ENCODE data around the gene HOXA2.

HOXA2 gene

GRCh38 chr7:27124902-27125689 is 22.6 kb upstream of the HOXA2 start:
- DNase-seq = no peak

- DNase-seq = no peak
These were observed 21.8 kb upstream of the HOXA2 start for GRCh38 chr7:27124096-27124901.

- DNase-seq = no peak
These were observed 21.1 kb upstream of the HOXA2 start for GRCh38 chr7:27123477-27124053.

DNA sequence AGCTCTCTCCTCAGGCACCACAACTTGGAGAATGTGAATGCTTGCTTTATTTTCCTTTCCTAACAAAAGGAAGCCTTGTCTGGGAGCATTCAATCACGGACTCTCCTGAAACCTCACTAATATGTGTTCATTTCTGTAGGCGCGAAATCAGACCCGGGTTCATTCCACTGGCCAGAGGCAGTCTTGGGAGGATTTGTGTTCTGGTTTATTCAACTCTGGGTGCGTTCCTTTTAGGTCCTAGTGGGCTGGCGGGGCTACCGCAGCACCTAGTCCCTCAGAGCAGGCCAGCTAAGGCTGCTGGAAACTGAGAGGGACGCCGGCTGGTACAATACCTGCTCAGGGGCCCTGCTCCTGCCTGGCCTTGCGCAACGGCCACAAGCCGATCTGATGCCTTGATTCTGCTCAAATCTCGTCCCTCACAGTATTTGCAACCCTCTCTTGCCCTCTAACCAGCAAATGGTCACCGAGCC is 20.6 kb upstream of the HOXA2 start:
- no peak for DNase-seq

DNA sequence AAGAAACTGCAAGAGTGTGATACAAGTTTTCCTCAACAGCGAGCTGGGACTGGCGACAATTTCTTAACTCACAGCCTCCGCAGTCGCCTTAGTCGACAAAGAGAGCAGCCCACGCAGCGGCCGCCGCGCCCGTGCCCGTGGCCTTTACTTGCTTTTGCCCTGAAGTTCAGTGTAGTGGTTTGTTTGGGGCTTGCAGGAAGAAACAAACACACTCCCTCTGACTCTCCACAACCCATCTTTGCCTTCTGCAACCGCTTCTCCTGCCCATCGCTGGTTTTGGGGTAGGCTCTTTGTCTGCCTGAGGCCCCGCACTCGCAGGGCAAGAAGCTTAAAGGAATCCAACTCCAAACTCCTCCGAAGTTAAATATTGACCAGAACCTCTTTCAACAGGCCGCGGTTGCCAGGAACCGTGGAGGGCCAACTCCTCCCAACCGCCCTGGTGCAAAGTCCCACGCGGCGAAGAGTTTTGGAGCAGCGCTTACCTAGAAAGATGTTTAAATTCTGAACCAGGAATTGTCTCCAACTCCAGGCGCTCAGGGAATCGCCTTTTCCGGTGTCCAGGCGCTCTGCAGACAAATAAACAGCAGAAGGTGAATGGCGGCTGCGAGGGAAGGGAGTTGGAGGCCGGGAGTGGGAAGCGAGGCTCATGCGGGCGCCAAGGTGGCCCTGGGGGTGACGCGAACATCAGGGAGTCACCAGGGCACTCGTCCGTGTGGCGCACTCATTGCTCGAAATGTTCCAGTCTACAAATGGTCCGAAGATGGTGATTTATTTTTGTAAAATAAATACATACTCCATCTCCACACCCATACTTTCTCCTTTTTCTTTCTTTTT is 19.8 kb upstream of the HOXA2 start:
- DNase-seq = no peak

GRCh38 chr7:27121684-27122076 is 19.2 kb upstream of the HOXA2 start:
- no peak for DNase-seq

- no peak for DNase-seq
These were observed 17.0 kb upstream of the HOXA2 start for GRCh38 chr7:27119412-27119911.

GRCh38 chr7:27118580-27118979 is 16.1 kb upstream of the HOXA2 start:
- no peak for DNase-seq

DNA sequence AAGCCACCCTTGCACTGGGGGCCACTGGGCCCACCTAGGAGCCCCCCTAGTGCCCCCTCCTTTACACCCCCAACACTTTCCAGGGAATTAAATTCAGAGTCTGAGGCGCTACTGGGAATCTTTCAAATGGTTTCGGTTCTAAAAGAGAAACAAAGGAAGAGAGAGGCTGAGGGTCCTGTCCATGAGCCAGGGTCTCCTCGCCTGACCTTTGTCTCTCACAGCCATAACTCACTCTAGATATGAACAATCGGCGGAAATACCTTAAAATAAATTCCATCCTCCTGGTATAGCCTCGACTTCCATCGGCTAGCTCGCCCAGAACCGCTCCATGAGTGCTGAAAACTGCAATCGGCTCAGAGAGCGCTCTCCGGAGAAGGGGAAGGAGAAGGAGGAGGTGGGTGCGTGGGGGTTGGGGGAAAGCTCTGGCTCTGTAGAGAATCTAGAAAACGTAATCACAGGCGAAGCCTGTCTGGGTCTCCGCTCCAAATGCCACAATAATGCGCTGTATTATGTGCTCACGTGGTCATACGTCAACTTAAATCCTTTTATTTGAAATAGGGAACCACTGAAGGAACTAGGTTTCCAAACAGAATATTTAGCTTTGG is 15.5 kb upstream of the HOXA2 start:
- DNase-seq = no peak

DNA sequence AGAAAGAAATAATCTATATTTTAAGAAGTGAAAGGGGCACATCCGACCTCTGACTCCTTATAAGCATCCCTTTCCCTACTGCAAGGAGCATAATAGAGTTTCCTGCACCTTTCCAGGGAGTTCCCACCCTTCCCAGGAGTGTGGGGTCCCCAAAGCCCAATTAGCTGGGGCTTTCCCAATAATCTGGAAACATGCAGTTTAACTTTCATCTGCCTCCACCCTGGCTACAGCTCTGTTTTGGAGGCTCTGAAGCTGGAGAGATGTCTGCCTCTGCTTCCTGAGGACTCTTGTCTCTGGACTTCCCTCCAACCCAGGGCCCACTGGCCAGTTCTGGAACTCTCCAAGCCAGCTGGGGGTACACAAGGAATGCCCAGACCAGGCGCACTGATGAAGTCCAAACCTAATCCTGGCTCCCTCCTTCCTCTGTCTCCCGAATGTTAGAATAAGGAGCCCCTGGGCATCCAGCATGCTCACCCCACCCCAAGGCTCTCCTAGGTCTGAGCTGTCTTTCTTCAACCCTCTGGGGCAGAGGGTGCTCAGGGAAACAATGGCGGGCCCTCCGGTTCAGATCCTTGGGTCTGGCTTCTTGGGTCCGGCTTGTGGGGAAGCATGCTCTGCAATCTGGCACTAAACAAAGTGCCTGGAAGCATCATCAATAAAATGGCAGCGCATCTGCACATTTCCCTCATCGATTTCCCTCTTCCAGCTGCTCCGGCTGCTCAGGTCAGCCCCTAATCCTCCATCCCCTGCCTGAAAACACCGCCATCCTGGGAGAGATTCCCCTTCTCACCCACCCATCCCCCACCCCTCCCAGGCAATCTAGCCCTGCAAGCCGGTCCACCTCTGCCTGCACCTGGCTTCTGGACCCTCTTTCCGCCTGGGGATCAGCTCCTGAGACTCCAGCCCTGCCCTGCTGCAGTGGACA is 14.7 kb upstream of the HOXA2 start:
- no peak for DNase-seq

DNA sequence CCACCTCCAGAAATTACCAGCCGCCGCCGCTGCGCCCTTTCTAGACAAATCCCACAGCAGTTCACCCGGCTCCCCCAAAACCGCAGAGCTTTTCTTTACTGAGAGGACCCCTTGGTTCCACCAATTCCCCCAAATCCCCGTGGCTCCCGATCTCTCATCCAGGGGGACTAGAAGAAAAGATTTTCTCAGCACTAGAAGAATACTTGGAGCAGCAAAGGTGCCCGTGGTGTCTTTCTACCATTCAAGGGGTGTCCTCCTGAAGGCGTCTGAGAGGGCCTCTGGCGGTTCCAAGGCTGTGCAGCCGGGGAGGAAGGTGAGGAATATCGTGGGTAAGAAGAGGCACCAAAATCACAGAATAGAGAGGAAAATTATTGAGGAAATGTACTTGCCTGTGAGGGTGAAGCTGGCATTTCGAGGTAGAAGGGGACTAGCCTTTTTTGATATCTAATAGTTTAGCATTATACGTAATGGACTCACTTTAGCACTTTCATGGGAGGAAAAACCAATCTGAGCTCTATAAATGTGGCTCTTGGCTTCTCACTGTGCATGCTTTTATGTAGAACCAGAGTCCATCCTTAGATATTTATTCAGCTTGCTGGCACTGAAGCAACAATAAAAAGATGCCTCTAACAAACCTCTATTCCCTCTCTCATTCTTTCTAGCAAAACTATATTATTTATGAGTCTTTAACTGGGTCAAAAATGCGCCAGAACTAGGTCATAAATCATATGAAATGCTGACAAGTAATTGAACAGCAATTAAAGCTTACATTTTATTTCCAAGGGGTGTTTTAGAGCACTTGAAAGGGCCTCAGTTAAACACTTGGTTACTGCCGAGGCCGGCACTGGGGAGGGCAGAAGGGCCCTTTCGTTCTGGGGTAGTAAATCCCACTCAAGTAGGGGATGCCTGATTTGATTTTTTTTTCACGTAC is 13.8 kb upstream of the HOXA2 start:
- DNase-seq = no peak

DNA sequence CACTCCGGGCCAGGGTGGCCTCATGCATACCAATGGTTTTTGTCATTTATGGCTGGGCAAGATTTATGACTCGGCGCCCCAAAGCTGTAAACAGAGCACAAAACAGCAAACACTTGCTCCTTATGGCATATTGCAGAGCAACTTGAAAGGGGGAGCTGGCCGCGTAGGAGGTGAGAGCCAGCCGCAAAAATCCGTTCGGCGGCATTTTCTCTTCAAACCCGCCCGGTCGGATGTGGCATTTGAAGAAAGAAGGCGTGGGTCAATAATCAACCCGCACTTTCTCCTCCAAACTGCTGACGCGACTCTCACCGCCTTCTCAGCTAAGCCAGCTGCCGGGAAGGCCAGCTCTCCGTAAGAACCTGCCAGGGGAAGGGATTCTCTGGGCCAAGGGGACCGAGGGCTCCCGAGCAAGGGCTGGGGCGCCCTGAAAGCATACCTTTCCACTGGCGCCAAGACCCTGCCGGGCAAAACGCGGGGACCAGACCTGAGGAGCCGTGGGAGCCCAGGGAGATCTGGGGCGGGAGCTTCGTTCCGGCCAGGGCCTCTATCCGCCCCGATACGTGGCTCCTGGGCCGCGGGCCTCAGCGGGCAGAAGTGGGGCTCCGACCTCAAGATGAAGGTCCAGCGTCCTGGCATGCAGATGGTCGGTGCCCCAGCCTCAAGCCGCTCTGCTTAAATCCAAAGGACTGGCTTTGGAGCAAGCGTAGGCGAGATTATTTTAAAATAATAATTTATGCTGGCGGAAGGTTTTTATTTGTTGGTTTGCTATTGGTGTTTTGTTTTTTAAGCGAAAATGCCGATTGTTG is 12.9 kb upstream of the HOXA2 start:
- no peak for DNase-seq

GRCh38 chr7:27114881-27115220 is 12.4 kb upstream of the HOXA2 start:
- no peak for DNase-seq

DNA sequence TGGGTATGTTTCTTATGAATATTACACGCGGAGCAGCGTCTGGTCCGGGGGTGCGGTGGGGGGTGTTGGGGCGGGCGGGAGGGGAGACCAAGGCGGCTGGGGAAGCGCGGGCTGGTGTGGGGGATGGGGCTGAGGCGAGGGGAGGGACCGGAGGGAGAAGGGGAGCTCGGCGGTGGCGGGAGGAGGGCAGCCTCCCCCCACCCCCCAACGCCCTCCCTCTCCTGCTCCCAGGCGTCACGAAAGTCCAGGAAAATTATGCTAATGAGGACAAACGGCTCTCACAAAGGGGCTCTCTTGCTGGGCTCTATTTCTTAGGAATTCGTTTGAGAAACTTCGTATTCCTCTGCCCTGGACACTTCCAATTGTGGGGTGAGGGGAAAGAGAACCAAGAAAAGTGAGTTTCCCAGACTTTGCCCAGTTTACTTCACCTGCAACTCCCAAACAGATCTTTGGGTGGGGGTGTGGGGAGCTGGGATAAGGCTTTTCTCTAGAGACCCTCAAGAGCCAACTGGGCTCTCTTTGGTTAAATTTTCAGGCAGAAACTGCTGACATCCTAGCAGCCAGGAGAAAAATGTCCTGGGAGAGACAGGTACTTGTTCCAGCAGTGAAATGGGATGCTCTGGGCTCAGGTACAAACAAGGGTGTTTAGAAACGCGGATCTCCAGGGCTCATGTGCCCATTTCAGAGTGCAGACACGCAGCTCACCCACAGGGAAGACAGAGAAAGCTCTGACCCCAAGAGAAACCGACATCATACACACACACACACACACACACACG is 11.7 kb upstream of the HOXA2 start:
- no peak for DNase-seq

DNA sequence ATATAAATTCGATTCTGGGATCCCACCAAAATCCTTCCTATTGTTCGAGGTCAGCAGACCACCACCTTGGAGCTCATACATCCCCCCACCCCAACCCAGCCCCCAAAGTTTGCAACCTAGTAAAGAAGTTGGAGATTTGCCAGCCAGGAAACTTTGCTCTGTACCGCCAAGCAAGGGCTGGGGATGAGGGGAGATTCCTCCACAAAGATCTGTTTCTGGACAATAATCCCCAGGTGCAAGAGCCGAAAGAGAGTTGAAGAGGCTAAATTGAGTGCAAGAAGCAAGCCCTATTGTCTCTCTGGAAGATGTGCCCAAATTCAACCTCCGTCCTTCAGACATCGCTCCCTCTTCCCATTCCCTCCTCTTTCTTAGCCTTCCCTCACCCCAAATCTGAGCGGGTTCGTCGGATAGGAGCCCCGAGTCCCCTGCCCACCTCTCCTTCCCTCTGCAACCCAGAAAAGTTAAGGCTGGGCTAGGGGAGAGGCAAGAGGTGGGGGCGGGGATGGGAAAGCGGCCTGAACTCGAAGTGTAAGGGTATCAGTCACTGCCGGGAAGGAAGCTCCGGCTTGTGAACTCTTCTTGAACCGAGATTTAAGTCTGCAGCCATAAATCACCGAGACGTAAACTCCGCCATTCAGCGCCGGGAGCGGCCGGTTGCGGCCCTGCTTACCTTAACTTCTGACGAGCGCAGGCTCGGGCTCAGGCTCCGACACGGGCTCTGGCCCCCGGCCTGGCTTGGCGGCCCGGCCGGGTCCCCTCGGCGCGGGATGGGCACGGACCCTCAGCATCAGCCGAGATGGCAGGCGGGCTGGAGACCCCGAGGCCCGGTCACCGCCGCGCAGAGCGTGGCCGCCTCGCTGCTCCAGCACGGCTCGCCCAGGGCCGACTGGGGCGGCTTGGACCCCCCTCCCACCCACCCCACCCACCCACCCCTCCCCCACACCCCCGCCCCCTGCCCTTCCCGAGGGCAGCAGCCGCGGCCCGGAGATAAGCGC is 10.8 kb upstream of the HOXA2 start:
- DNase-seq = no peak

- no peak for DNase-seq
These were observed 9.9 kb upstream of the HOXA2 start for GRCh38 chr7:27112361-27112760.

DNA sequence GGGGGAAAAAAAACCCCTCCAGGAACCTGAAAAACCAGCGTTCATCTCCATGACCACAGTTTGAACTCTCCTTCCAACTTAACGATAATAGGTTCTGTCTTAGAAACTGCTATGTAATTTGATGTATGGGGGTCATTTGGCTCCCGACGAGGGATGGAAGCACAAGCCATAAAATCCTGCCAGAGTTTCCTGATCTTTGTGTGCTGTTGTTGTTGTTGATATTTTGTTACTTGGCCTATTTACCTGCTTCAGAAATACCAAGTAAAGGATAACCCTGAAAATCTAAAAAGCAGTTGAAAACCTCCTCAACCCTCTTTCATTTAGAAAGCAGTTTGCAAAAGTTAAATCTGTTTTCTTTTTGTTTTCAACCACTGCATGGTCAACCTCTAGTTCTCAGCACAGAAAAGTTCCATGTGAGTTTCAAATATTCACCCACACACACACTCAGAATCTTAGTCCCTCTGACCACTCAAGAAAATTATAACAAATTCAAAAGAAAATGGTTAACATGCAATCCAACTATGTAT is 9.3 kb upstream of the HOXA2 start:
- DNase-seq = no peak

Measured in activated naive CD4-positive, alpha-beta T cell treated with Interleukin-2 at 50 U/mL for 16 hours (primary cell).